HEK293 (cell line): ENCODE data around the gene PPP1R14C.

Source experiments
- KLF16 ChIP-seq: fragments of 450-650 bp; formaldehyde crosslinking; IDR thresholded peaks from 2 replicates; pipeline ENCODE4 v1.5.1; 2017; ENCODE audit warnings: missing biosample characterization, missing genetic modification characterization
- KLF7 ChIP-seq: fragments of 450-650 bp; formaldehyde crosslinking; IDR thresholded peaks from 2 replicates; pipeline ENCODE4 v1.5.1; 2016; ENCODE audit warnings: missing biosample characterization, missing genetic modification characterization, borderline replicate concordance
- OSR2 ChIP-seq: fragments of 450-650 bp; formaldehyde crosslinking; IDR thresholded peaks from 2 replicates; pipeline ENCODE4 v1.5.1; 2016; ENCODE audit warnings: missing biosample characterization, missing genetic modification characterization
- RBAK ChIP-seq: fragments of 450-650 bp; formaldehyde crosslinking; IDR thresholded peaks from 2 replicates; pipeline ENCODE4 v1.5.1; 2016; ENCODE audit warnings: missing biosample characterization, missing genetic modification characterization
- SP3 ChIP-seq: fragments of 450-650 bp; formaldehyde crosslinking; IDR thresholded peaks from 2 replicates; pipeline ENCODE4 v1.5.1; 2016; ENCODE audit warnings: missing biosample characterization, missing genetic modification characterization
- ZBTB8A ChIP-seq: fragments of 450-650 bp; formaldehyde crosslinking; IDR thresholded peaks from 2 replicates; pipeline ENCODE4 v1.5.1; 2016; ENCODE audit warnings: missing biosample characterization, missing genetic modification characterization
- ZNF184 ChIP-seq: fragments of 450-650 bp; IDR thresholded peaks from 2 replicates; pipeline ENCODE4 v1.5.1; 2018; ENCODE audit warnings: missing biosample characterization, mild to moderate bottlenecking, missing genetic modification characterization
- ZNF221 ChIP-seq: fragments of 450-650 bp; formaldehyde crosslinking; IDR thresholded peaks from 2 replicates; pipeline ENCODE4 v1.5.1; 2017; ENCODE audit warnings: missing biosample characterization, missing genetic modification characterization, borderline replicate concordance
- ZNF23 ChIP-seq: fragments of 450-650 bp; formaldehyde crosslinking; IDR thresholded peaks from 2 replicates; pipeline ENCODE4 v1.5.1; 2016; ENCODE audit warnings: missing biosample characterization, missing genetic modification characterization, borderline replicate concordance
- ZNF292 ChIP-seq: fragments of 450-650 bp; formaldehyde crosslinking; IDR thresholded peaks from 2 replicates; pipeline ENCODE4 v1.5.1; 2016; ENCODE audit warnings: low read depth, missing biosample characterization, missing genetic modification characterization, borderline replicate concordance
- ZNF394 ChIP-seq: fragments of 450-650 bp; formaldehyde crosslinking; IDR thresholded peaks from 2 replicates; pipeline ENCODE4 v1.5.1; 2016; ENCODE audit warnings: missing biosample characterization, missing genetic modification characterization, mild to moderate bottlenecking, moderate library complexity, borderline replicate concordance
- ZNF416 ChIP-seq: fragments of 450-650 bp; formaldehyde crosslinking; IDR thresholded peaks from 2 replicates; pipeline ENCODE4 v1.5.1; 2016; ENCODE audit warnings: missing biosample characterization, missing genetic modification characterization
- ZNF473 ChIP-seq: fragments of 450-650 bp; formaldehyde crosslinking; IDR thresholded peaks from 2 replicates; pipeline ENCODE4 v1.5.1; 2017; ENCODE audit warnings: missing biosample characterization, missing genetic modification characterization
- ZNF48 ChIP-seq: fragments of 450-650 bp; formaldehyde crosslinking; IDR thresholded peaks from 2 replicates; pipeline ENCODE4 v1.5.1; 2016; ENCODE audit warnings: missing biosample characterization, missing genetic modification characterization
- ZNF514 ChIP-seq: fragments of 450-650 bp; formaldehyde crosslinking; IDR thresholded peaks from 2 replicates; pipeline ENCODE4 v1.5.1; 2016; ENCODE audit warnings: missing biosample characterization, missing genetic modification characterization
- ZNF571 ChIP-seq: fragments of 450-650 bp; formaldehyde crosslinking; IDR thresholded peaks from 2 replicates; pipeline ENCODE4 v1.5.0; 2017; ENCODE audit warnings: missing biosample characterization, missing genetic modification characterization
- ZNF596 ChIP-seq: fragments of 450-650 bp; IDR thresholded peaks from 2 replicates; pipeline ENCODE4 v1.5.0; 2018; ENCODE audit warnings: missing biosample characterization, mild to moderate bottlenecking, missing genetic modification characterization, moderate library complexity
- ZNF600 ChIP-seq: fragments of 450-650 bp; formaldehyde crosslinking; IDR thresholded peaks from 2 replicates; pipeline ENCODE4 v1.5.1; 2016; ENCODE audit warnings: missing biosample characterization, missing genetic modification characterization
- ZNF747 ChIP-seq: fragments of 450-650 bp; formaldehyde crosslinking; IDR thresholded peaks from 2 replicates; pipeline ENCODE4 v1.5.1; 2016; ENCODE audit warnings: missing biosample characterization, missing genetic modification characterization
- ZNF76 ChIP-seq: fragments of 450-650 bp; formaldehyde crosslinking; IDR thresholded peaks from 2 replicates; pipeline ENCODE4; 2016; ENCODE audit warnings: low read depth, missing biosample characterization, missing genetic modification characterization, borderline replicate concordance
- ZNF776 ChIP-seq: fragments of 450-650 bp; formaldehyde crosslinking; IDR thresholded peaks from 2 replicates; pipeline ENCODE4 v1.5.0; 2017; ENCODE audit warnings: missing biosample characterization, missing genetic modification characterization, borderline replicate concordance
- ZNF777 ChIP-seq: fragments of 450-650 bp; formaldehyde crosslinking; IDR thresholded peaks from 2 replicates; pipeline ENCODE4 v1.5.1; 2017; ENCODE audit warnings: missing biosample characterization, missing genetic modification characterization, borderline replicate concordance
- ZNF830 ChIP-seq: fragments of 450-650 bp; IDR thresholded peaks from 2 replicates; pipeline ENCODE4 v1.5.0; 2018; ENCODE audit warnings: missing biosample characterization, missing genetic modification characterization, low read depth, mild to moderate bottlenecking, moderate library complexity
- ZSCAN23 ChIP-seq: fragments of 450-650 bp; formaldehyde crosslinking; IDR thresholded peaks from 2 replicates; pipeline ENCODE4 v1.5.1; 2016; ENCODE audit warnings: missing biosample characterization, missing genetic modification characterization
- TF ChIP-seq, protein P1 (sequence below): fragments of 450-650 bp; formaldehyde crosslinking; IDR thresholded peaks from 2 replicates; pipeline ENCODE4 v1.5.1; 2016; ENCODE audit warnings: missing biosample characterization, missing genetic modification characterization
- TF ChIP-seq, protein P2 (sequence below): fragments of 450-650 bp; formaldehyde crosslinking; IDR thresholded peaks from 2 replicates; pipeline ENCODE4 v1.5.1; 2017; ENCODE audit warnings: missing biosample characterization, missing genetic modification characterization
- TF ChIP-seq, protein P3 (sequence below): fragments of 450-650 bp; formaldehyde crosslinking; IDR thresholded peaks from 2 replicates; pipeline ENCODE4 v1.5.1; 2017; ENCODE audit warnings: missing biosample characterization, missing genetic modification characterization
- TF ChIP-seq, protein P4 (sequence below): fragments of 450-650 bp; formaldehyde crosslinking; IDR thresholded peaks from 2 replicates; pipeline ENCODE4 v1.5.1; 2016; ENCODE audit warnings: missing biosample characterization, missing genetic modification characterization
- TF ChIP-seq, protein P5 (sequence below): fragments of 450-650 bp; formaldehyde crosslinking; IDR thresholded peaks from 2 replicates; pipeline ENCODE4 v1.5.1; 2016; ENCODE audit warnings: missing biosample characterization, missing genetic modification characterization
- TF ChIP-seq, protein P6 (sequence below): fragments of 450-650 bp; formaldehyde crosslinking; IDR thresholded peaks from 2 replicates; pipeline ENCODE4 v1.5.1; 2017; ENCODE audit warnings: missing biosample characterization, missing genetic modification characterization

The PPP1R14C gene

DNA sequence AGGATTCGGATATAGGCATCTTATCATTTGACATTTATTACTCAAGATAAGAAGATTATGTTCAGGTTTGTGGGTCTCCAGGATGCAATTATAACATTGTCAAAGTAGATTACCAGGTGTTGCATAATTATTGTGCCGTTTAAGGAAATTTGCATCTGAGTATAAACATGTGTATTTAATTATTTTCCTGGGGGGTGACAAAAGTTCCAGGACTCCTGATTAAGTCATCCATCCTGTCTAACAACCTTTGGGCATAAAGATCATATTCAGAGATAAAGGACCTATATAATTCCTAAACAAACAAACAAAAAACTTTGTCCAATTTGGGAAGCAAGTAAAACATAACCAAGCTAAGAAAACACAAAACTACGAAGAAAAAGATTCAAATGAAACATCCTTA lies 3.3 kb upstream of the PPP1R14C start (continued):
- TF ChIP-seq ZNF600 (no peak), ZSCAN23 (tag by site-specific recombination) (0 out of 2 replicates have a peak, but pooled peaks have one; percentile 30), ZNF416 (tag by site-specific recombination) (no peak), ZNF830 (no peak), KLF7 (tag by site-specific recombination) (peak; percentile 23; the same call in 1 of the 2 replicates), ZBTB8A (tag by site-specific recombination) (peak; percentile 61), ZNF23 (tag by site-specific recombination) (no peak), ZNF76 (tag by site-specific recombination) (0 out of 2 replicates have a peak, but pooled peaks have one; percentile 24), ZNF747 (tag by site-specific recombination) (no peak), ZNF514 (tag by site-specific recombination) (no peak), RBAK (tag by site-specific recombination) (no peak), ZNF292 (tag by site-specific recombination) (no peak), ZNF776 (tag by site-specific recombination) (no peak), ZNF48 (no peak), ZNF184 (tag by site-specific recombination) (no peak), ZNF221 (tag by site-specific recombination) (no peak), ZNF571 (tag by site-specific recombination) (no peak), ZNF596 (no peak), ZNF394 (tag by site-specific recombination) (0 out of 2 replicates have a peak, but pooled peaks have one; percentile 23), ZNF473 (tag by site-specific recombination) (no peak), SP3 (tag by site-specific recombination) (0 out of 2 replicates have a peak, but pooled peaks have one; percentile 17), ZNF777 (tag by site-specific recombination) (no peak), KLF16 (tag by site-specific recombination) (peak; percentile 32), OSR2 (tag by site-specific recombination) (peak; percentile 78)
- TF ChIP-seq, protein P1, sequence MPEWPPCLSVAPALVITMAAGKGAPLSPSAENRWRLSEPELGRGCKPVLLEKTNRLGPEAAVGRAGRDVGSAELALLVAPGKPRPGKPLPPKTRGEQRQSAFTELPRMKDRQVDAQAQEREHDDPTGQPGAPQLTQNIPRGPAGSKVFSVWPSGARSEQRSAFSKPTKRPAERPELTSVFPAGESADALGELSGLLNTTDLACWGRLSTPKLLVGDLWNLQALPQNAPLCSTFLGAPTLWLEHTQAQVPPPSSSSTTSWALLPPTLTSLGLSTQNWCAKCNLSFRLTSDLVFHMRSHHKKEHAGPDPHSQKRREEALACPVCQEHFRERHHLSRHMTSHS: no peak
- TF ChIP-seq, protein P2, sequence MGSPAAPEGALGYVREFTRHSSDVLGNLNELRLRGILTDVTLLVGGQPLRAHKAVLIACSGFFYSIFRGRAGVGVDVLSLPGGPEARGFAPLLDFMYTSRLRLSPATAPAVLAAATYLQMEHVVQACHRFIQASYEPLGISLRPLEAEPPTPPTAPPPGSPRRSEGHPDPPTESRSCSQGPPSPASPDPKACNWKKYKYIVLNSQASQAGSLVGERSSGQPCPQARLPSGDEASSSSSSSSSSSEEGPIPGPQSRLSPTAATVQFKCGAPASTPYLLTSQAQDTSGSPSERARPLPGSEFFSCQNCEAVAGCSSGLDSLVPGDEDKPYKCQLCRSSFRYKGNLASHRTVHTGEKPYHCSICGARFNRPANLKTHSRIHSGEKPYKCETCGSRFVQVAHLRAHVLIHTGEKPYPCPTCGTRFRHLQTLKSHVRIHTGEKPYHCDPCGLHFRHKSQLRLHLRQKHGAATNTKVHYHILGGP (tag by site-specific recombination): peak; percentile 74
- TF ChIP-seq, protein P3, sequence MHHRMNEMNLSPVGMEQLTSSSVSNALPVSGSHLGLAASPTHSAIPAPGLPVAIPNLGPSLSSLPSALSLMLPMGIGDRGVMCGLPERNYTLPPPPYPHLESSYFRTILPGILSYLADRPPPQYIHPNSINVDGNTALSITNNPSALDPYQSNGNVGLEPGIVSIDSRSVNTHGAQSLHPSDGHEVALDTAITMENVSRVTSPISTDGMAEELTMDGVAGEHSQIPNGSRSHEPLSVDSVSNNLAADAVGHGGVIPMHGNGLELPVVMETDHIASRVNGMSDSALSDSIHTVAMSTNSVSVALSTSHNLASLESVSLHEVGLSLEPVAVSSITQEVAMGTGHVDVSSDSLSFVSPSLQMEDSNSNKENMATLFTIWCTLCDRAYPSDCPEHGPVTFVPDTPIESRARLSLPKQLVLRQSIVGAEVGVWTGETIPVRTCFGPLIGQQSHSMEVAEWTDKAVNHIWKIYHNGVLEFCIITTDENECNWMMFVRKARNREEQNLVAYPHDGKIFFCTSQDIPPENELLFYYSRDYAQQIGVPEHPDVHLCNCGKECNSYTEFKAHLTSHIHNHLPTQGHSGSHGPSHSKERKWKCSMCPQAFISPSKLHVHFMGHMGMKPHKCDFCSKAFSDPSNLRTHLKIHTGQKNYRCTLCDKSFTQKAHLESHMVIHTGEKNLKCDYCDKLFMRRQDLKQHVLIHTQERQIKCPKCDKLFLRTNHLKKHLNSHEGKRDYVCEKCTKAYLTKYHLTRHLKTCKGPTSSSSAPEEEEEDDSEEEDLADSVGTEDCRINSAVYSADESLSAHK: peak; percentile 63
- TF ChIP-seq, protein P4, sequence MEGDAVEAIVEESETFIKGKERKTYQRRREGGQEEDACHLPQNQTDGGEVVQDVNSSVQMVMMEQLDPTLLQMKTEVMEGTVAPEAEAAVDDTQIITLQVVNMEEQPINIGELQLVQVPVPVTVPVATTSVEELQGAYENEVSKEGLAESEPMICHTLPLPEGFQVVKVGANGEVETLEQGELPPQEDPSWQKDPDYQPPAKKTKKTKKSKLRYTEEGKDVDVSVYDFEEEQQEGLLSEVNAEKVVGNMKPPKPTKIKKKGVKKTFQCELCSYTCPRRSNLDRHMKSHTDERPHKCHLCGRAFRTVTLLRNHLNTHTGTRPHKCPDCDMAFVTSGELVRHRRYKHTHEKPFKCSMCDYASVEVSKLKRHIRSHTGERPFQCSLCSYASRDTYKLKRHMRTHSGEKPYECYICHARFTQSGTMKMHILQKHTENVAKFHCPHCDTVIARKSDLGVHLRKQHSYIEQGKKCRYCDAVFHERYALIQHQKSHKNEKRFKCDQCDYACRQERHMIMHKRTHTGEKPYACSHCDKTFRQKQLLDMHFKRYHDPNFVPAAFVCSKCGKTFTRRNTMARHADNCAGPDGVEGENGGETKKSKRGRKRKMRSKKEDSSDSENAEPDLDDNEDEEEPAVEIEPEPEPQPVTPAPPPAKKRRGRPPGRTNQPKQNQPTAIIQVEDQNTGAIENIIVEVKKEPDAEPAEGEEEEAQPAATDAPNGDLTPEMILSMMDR: no peak
- TF ChIP-seq, protein P5, sequence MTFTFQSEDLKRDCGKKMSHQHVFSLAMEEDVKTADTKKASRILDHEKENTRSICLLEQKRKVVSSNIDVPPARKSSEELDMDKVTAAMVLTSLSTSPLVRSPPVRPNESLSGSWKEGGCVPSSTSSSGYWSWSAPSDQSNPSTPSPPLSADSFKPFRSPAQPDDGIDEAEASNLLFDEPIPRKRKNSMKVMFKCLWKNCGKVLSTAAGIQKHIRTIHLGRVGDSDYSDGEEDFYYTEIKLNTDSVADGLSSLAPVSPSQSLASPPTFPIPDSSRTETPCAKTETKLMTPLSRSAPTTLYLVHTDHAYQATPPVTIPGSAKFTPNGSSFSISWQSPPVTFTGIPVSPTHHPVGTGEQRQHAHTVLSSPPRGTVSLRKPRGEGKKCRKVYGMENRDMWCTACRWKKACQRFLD (tag by site-specific recombination): no peak
- TF ChIP-seq, protein P6, sequence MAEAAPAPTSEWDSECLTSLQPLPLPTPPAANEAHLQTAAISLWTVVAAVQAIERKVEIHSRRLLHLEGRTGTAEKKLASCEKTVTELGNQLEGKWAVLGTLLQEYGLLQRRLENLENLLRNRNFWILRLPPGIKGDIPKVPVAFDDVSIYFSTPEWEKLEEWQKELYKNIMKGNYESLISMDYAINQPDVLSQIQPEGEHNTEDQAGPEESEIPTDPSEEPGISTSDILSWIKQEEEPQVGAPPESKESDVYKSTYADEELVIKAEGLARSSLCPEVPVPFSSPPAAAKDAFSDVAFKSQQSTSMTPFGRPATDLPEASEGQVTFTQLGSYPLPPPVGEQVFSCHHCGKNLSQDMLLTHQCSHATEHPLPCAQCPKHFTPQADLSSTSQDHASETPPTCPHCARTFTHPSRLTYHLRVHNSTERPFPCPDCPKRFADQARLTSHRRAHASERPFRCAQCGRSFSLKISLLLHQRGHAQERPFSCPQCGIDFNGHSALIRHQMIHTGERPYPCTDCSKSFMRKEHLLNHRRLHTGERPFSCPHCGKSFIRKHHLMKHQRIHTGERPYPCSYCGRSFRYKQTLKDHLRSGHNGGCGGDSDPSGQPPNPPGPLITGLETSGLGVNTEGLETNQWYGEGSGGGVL (tag by site-specific recombination): peak; percentile 50
